Hippocampal formation (tissue), 2 donors: ENCODE data around the gene ALG14.

Source experiments
- DNase-seq, 2 donors: peaks; one replicate each; lab custom pipeline; 2025; lab: John Stamatoyannopoulos, UW

Gene ALG14

DNA sequence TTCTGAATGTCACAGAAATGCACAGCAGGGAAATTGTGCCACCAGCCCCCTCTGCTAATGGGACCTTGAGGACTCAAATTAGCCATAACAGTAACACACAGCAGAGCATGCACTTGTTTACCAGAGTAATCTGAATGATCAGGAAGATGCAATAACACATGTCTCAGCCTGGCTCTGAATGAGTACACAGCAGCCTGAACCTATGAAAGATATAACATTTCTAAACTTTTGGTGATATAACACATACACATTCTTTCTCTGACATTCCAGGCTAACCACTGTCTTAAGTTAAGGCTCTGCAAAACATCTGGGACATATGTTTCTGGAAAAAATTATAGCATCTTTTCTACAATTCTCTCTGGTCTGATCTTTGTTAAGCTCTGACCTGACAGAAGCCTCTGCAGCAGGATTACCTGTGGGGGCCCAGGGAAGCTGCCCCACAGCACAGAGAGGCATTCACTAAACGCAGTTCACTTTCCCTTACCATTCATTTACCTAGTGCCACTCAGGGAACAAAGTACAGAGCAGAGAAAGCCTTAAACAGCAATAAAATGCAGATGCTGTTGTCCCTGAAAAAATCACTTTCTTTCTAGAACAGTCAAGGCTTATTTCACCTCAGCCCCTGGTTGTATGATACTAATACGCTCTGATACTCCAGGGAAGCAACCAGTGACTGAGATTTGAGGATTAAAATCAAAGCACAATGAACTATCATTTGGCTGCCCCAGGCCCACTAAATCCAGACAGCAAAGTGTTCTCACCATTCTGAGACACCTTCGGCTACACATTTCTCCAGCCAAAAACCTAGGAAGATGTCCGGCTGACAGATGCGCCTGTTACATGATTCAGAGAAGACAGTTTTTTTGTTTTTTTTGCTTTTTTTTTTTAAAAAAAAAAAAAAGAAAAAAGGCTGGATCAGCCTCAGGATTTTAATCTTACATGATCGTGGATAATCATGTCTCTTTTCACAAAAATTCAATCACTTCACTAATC, 91.9 kb downstream of the ALG14 start:
- DNase-seq = no peak

DNA sequence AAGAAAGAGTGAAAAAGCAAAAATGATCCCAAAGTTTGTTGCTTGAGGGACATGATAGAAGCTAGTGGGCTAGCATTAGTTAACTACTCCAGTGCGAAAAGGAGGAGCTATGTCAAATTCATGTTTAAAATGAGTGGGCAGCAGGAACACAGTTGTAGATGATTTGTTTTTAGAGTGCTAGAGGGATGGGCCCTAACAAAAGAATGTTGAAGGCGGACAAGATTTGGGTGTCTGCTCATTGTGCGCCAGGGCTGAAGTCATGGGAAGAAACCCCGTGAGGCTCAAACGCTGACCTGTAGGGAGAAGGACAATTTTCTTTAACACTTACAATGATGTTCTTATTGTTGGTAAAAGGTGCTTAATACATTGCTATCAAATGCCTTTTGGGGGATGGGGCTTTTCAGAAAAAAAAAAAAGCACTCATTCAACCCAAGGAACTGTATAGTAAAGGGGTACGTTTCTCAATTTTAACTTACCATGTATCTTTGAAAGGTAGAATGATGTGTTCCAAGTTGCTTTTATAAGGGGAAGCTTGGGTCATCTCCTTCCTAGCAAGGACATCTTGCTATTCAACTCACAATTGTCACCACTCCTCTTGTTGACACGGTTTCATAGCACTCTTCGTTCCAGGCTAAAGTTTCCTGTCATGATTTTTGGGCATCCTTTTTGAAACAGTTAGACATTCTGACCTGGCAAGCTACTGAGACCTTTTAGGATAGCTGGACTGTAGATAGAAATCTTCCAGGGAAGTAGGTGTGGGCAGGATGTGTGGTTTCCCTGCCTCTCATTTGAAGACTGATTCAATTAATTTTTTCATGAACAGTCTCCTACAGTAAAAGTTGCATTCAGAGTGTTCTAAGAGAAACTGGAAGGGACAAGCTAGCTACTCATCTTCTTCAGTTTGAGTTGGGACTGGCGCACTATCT, 92.8 kb downstream of the ALG14 start:
- DNase-seq = no peak

DNA sequence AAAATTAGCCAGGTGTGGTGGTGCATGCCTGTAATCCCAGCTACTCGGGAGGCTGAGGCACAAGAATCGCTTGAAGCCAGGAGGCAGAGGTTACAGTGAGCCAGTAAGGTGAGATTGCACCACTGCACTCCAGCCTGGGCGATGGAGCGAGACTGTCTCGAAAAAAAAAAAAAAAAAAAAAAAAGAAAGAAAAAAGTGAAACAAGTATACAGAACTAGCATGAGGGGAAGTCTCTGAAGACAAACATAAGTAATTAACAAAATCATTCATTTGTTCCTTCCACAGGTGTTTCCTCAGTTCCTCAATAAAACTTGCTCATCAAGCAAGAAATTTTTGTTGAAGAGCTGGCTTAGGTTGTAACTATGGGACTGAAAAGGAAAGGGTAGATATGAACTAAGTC, 93.6 kb downstream of the ALG14 start:
- no peak for DNase-seq

DNA sequence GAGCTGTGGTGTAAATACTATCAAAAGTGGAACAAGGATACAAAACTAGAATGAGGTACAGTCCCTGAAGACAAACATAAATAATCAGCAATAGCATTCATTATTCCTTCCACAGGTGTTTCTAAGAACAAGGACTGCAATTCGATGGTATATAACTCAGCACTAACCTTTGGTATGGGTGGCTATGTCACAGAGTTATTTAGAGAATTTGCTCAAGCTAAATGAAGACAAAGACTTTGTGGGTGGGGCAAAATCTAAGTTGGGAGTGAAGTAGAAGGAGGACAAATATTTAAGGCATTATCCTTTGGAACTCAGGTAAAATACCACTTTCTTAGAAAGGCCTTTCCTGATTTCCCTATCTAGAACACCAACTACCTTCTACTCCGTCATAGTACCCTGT, 94.3 kb downstream of the ALG14 start:
- DNase-seq = no peak

DNA sequence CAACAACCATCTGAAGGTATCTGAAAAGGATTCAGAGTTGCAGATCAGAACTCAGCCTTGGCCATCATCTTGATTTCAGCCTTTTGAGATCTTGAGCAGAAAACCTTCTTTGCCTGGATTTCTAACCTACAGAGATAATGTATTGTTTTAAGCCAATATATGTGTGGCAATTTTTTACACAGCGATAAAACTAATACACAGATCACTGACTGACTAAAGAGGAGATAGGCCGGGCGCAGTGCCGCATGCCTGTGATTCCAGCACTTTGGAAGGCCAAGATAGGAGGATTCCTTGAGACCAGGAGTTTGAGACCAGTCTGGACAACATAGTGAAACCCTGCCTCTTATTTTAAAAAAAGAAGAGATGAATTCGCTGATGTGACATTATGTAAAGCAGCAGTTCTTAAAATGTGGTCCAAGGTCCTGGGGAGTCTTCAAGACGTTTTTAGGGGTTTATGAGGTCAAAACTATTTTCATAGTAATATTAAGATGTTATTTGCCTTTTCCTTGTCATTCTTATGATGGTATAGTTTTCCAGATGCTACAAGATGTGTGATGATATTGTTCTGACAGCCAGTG, 95.7 kb downstream of the ALG14 start:
- no peak for DNase-seq

DNA sequence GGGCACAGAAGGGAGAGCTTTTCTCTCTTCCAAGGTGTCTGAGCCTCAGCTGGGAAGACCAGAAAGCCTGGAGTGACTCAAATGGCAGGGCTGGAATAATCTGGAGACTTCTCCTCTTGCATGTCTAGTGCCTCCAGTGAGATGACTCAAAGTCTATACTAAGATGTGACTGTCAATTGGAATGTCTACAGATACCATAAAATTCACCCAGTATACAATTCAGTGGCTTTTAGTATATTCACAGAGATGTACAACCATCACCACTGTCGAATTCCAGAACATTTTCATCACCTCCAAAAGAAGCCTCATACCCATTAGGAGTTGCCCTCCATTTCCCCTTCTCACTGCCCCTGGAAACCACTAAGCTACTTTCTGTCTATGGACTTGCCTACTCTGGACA, 97.9 kb downstream of the ALG14 start:
- no peak for DNase-seq

DNA sequence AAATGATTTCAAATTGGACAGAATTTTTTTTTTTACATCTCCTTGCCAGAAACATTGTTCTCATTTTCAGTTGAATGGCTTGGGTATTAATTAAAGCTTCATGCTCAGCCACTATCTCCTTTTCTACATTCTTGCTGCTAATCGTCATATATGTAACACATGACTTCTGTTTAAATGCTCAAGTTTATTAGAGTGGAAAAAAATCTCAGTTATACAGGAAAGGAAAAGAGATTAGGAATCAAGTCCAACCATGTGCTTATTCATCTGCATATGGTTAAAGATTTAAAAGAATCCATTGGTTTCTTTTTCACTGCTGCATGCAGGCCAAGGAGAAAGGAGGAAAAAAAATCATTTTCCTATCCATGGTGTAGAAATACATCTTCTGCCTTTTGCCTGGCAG, 98.5 kb downstream of the ALG14 start:
- no peak for DNase-seq

DNA sequence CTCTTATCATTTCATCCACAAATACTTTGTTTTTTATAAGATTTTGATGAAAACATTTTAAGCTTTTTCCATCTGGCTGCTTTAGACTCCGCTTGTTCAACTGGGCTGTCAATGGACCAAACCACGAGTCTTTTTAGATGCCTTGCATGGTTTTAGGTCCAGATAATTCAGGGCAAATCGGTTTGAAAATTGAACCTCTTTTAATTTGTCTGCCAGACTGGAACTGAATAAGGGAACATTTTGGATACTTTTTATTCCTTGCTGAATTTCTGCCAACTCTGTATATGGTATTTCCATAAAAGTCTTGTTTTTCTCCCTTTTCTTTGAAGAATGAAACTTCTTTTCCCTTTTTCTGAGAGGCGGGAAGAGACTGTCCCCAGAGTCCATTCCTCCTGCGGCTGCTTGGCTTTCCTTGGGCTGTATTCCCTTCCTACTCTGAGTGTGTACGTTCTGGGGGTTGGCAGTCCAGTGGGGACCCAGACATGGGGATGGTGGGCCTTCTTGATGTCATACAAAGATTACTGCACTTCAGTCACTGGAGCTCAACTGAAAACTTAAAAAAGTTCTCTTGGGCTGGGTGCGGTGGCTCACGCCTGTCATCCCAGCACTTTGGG, 99.3 kb downstream of the ALG14 start:
- no peak for DNase-seq

DNA sequence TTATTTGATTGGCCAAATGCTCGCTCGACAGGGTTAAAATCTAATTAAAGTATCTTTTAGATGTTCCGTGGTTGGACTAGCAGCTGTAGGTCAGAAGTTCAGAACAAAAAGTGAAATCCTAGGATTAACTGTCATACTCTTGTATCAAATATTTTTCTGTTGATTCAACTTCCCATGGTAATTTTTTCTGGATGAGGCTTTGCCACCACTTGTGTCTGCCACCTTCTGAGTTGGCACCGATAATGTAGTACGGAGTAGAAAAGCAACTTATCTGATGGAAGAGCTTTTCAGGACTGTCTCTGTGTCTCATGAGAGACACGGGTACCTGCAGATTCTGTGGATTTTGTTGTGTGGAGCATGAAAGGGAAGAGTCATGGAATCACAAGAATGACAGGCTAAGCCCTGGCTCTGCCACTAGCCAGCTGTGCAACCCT, 101.2 kb downstream of the ALG14 start:
- no peak for DNase-seq

DNA sequence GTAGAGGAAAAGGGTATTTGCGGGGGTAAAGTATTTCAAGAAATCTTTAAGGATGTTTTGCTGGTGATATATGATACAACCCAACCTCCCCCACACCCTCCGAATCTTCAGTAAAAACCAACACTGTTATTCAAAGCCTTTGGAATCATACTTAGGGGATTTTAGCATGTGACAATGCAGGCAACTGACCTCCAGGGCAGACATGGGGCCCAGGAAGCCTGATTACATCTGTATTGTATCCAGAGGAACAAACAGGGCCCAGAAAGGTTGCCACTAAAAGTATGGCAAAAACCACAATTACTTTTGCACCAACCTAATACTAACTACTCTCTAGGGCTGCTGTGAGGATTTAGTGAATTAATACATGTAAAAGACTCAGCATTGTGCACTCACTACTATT, 102.0 kb downstream of the ALG14 start:
- no peak for DNase-seq

DNA sequence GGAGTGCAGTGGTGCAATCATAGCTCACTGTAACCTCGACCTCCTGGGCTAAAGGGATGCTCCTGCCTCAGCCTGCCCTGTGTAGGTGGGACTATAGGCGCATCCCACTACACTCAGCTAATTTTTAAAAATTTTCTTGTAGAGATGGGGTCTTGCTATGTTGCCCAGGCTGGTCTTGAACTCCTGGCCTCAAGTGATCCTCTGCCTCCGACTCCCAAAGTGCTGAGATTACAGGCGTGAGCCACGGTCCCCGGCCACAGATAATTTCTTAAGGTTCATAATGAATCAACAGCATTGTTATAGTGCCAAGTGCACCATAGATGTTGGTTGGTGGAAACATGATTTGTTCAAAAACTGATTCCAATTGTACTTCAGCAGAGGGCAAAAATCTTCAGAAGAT, 103.6 kb downstream of the ALG14 start:
- DNase-seq = no peak

DNA sequence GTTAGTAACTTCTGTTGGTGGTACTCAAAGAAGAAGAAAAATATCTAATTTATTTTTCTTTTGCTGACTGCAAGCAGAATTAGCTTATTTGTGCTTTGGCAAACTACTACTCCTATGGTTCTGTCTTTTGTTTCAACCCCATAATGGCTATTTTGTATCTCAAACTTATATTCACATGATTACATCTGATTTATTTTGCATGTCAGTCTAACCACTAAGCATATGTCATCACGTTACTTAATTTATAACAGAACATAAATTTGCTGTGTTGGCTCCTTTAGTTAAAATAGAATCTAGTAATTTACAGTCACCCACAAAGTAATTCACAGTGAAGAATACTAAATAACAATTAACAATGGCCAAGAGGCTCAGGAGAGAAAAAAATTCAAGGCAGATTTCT, 106.7 kb downstream of the ALG14 start:
- no peak for DNase-seq

DNA sequence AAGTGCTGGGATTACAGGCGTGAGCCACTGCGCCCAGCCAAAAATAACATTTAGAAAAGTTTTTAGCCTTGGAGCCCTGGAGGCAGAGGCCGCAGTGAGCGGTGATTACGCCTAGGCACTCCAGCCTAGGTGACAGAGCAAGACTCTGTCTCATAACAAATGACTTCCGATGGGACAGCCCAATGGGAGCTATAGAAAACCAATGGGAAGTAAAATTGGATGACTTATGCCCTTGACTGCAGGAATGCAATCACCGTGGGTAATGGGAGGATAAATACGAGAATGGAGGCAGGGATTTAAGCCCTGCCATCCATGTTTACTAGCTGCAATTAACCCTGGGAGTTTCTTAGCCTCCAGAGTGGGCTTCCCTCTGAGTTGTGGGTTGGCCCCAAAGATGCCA, 108.9 kb downstream of the ALG14 start:
- no peak for DNase-seq

DNA sequence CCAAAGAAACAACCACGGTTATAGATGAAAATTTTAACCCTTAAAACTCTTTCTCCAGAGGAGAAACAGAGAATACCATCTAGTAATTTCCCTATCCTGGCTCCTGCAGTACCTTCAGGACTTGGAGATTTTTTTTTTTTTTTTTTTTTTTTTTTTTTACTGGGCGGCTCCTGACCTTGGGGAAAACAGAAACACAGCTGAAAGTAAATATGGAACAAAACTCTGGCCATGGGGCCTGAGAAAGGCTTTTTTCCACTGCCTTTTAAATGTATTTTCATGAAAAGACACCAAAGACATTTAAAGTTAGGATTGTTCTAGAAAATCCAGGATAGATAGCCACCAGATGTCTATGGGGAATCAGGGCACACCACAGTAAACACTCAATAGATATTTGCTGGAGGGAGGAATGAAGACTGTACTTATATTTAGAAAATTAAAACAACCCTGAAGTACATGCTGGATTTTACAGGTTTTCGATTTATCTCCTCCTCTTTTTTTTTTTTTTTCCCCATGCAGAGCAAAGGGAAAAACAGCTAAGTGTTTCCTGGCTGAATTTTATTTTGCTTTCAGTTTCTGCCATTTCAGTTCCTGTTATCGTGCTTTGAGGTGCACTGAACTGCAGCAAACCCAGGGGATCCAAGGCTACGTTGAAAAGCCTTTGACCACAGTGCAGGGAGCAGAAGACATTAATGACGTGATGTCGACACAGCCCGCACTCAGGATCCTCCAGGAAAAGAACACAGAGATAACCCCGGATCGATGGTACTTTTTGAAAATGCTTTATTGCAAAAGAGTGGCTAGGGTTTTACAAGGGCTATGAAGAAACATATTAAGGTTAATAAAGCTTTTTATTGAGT, 110.1 kb downstream of the ALG14 start:
- DNase-seq = peak in 1 of 2 donors; percentile 29

DNA sequence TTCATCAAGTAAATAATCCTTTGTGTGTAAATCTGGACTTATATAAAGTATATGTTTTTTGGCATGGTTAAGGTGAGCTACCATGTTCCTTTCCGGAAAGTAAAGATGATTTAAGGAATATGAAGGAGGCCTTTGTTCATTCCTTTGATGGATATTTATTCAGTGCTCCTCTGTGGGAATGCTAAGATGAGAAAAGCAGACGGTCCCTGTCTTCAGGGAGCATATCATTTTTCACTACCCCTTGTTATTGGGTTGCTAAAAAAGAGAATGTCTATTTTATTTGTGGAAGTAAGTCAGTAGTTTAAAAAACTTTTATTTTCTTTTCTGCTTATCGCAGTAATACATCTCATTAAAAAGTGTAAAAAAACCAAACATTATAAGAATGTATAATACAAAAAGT, 110.8 kb downstream of the ALG14 start:
- no peak for DNase-seq

DNA sequence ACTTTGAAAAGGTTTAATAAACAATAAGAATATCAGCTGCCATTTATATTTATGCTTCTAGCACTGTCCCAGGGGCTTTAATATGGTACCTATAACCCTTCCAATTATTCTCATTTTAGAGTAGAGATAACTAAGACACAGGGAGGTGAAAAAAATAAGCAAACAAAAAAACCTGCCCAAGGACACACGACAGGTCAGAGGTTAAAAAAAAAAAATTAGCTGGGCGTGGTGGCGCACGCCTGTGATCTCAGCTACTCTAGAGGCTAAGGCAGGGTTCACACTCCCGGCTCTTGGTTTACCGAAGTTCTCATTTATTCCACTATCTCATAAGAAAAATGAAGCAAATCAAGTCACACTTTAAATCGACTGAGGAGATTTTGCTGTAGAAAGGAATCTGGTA, 111.2 kb downstream of the ALG14 start:
- DNase-seq = no peak

DNA sequence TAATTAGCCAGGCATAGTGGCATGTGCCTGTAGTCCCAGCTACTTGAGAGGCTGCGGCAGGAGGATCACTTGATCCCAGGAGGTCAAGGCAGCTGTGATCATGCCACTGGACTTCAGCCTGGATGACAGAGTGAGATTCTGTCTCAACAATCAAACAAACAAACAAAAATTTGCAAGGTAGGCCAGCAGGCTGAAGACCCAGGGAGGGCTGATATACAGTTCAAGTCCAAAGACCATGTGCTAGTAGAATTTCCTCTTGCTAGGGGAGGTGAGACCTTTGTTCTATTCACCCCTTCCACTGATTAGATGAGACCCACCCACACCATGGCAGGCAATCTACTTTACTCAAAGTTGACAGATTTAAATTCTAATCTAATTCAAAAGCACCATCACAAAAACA, 114.7 kb downstream of the ALG14 start:
- DNase-seq = no peak

DNA sequence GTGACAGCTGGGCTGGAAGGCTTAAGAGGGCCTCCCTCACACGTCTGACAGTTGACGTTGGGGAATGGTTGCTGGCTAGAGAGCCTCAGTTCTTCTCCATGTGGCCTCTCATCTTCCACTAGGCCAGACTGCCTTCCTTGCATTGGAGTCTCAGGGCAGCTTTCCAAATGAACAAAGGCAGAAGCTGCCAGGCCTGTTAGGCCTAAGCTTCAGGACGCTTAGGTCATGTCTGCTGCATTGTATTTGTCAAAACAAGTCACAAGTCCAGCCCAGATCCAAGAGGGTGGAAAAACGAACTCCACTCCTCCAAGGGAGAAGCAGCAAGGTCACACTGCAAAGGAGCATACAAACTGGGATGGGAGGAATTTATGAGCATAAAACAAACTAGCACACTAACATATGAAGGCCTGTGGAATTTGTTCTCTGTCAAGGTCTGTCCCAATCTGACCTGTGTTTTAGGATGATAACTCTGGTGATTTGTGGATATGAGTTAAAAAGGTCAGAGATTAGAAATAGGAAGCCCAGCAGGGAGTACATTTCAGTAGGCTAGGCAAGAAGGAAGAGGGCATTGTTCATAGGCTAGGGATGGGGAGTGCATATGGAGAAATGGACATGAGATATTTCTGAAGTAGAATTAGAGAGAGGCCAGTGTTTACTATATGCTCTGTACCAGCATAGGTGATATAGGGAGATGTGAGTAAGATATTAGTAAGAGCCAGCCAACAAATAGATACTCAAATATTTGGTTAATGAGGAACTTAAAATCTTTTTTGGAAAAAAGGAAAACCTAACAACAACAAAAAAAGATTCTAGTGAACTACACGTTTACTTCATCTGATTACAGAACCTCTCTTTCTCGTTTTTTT, 116.8 kb downstream of the ALG14 start:
- no peak for DNase-seq

DNA sequence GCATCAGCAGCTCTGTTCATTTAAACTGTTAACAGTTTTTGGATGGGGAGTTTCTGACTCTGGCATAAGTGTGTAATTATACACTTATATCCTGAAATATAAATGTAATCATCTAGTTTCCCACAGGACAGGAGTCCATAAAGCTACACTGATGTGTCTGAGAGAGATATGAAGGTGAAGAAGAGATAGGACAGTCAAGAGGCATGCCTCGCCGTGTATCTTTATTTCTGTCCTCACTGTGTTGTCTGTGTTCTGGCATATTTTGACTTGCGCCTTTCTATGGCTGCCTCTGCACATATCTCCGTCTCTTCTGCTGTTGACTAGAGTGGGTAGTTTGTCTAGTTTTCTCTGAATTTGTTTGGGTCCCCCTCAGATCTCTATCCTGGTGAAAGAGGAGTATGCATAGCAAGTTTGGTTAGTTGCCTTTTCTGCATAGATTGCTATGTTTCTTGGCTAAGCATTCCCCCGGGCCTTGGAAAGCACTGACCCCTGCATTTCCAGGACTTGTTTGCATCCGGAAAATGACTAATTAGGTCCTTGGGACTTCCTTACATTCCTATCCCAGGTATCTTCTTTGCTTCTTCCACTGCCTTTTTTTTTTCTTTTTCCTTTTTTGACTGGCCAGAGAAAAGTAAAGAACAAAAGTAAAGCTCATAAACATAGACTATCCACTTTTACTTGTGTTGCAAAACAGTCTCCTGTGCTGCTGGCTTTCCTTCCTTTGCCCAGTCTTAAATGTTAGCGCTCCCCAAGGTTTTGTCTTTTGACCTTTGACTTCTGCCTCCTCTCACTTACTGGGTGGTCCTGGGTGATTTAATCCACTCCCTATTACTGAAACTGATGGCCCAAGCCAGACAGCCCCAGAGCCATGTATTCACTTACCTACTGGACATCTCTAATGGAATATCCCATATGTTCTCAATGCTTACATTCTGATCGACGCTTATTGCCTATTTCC, 118.2 kb downstream of the ALG14 start:
- DNase-seq = no peak
